ENCODE data around the gene ISG15.

The ISG15 gene

DNA sequence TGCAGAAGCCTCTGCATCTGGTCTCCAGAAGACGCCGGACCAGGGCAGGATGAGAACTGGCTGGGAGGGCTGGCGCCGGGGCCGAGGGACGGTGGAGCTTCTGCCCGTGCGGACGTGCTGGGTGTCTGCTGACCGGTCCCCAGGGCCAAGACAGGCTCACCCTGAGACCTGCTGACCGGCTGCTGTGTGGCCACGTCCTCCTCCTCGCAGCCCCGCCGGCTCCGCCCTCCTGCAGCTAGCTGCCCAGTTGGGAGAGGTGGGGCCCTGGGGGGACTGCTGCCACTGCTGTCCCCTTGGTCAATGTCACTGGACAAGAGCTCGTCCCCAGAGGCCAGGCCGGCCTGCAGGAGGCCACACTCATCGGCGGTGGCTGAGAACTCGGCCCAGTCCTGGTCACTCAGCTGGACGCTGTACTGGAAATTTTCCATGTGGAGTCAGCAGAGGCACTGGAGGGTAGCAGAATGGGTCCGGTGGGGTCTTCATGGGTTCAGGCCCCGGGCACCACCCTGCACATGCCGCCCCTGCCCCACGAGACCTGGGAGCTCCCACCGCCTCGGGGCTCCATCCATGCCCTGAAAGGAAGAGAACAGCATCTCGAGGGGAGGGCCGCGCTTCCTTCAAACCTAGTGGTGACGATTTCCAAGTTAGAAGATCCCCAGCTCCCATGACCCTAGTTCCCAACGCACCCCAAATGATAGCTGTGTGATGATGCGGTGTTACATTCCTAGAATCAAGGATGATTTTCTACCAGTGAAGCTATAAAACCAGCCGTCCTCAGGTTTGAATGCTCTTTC is 32.5 kb upstream of the ISG15 start:
- TF ChIP-seq, protein P1, sequence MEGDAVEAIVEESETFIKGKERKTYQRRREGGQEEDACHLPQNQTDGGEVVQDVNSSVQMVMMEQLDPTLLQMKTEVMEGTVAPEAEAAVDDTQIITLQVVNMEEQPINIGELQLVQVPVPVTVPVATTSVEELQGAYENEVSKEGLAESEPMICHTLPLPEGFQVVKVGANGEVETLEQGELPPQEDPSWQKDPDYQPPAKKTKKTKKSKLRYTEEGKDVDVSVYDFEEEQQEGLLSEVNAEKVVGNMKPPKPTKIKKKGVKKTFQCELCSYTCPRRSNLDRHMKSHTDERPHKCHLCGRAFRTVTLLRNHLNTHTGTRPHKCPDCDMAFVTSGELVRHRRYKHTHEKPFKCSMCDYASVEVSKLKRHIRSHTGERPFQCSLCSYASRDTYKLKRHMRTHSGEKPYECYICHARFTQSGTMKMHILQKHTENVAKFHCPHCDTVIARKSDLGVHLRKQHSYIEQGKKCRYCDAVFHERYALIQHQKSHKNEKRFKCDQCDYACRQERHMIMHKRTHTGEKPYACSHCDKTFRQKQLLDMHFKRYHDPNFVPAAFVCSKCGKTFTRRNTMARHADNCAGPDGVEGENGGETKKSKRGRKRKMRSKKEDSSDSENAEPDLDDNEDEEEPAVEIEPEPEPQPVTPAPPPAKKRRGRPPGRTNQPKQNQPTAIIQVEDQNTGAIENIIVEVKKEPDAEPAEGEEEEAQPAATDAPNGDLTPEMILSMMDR (IDR thresholded peaks at IDR 0.05; ENCODE audit: insufficient read depth, low read depth, low read length, missing control alignments), result no peak
- no peak overlapping the region for H3K4me3 ChIP-seq (ENCODE audit: low read length)
- DNase-seq (ENCODE audit: low read depth), result no peak

DNA sequence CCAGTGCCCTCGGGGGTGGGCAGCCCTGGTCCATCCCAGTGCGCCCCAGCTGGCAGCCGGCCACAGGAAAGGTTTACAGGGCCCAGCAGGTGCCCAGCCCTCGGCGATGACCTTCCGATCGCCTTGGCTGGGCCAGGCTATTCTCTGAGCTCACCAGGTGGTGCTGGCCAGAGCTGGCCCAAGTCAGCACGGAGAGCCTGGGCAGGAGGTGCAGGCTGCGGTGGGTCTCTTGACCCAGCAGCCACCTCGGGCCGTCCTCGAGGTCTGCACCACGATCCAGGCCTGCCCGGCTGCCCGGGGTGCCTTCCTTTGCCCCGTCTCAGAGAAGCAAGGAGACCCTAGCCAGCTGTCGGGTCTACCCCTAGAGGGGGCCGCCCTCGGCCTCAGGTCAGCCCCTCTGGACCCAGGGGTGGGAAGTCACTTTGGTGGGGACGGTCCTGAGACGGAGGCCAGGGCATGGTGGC is 31.8 kb upstream of the ISG15 start:
- H3K4me3 ChIP-seq (ENCODE audit: low read length), result no peak overlapping the region
- TF ChIP-seq, protein P1 (IDR thresholded peaks at IDR 0.05; ENCODE audit: insufficient read depth, low read depth, low read length, missing control alignments), result no peak
- no peak for DNase-seq (ENCODE audit: low read depth)

DNA sequence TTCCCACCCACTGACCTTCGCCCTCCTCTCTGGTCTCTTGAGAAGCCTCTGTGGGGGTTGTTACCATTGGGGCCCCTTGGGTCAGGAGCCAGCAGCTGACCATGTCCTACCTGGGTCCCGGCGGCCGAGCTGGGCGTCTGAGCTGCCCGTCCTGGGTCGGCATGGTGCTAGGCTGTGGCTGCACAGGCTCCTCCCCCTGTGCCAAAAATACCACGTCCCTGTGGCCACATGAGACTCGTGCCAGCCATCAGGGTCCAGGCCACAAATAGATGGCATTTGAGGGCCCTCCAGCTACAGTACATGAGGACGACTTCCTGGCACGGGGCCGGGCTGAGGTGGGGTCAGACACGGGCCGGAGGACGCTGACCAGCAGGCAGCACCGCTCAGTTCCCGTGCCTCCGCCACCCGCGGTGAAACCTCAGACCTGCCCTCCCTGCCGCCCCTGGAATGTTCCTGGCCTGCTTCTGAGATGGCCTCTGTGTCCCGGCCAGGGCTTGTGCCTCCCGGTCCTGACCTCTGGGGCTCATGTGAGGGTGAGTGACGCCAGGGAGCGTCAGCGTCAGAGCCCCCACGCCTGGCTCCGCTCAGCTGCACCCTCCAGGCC is 31.2 kb upstream of the ISG15 start, which contains the start of gene PERM1:
TSS of gene PERM1 (minus strand) at position 139 of the 604 bp plus-strand sequence. CDS start 1,064 bp downstream, outside the sequence.
- DNase-seq (ENCODE audit: low read depth), result no peak
- TF ChIP-seq, protein P1 (IDR thresholded peaks at IDR 0.05; ENCODE audit: insufficient read depth, low read depth, low read length, missing control alignments), result no peak

DNA sequence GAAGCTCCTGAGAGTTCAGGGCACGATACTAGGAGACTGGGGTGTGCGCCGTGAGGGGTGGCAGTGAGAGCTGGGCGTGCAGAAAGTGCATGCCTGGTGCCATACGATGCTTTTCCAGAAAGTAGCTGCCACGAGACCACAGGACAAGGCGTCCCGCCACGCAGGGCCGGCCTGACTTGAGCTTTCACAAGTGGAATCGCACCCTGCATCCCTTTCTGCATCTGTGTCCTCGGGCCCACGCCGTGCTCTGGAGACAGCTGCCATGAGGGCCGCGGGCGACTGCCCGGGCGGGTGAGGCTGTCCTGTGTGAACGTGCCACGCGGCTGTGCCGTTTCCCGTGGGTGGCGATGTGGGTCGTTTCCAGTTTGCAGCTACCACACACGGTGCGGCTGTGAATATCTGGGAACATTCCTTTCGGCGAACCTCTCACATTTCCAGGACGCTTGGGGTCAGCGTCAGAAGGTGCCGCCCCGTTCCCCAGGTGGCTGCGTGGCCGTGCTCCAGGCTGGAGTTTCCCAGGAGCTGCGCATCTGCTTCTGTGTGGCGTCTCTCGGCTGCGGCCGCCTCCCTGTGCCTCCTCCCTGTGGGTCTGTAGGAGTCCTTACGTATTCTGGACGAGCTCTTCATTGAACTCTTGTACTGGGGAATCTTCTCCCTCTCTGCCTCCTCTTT is 30.4 kb upstream of the ISG15 start:
- DNase-seq (ENCODE audit: low read depth), result no peak
- H3K4me3 ChIP-seq (ENCODE audit: low read length), result no peak overlapping the region
- TF ChIP-seq, protein P1 (IDR thresholded peaks at IDR 0.05; ENCODE audit: insufficient read depth, low read depth, low read length, missing control alignments), result no peak

More for the DNA sequence above, 31.2 kb upstream of the ISG15 start, which contains the start of gene PERM1:
- H3K4me3 ChIP-seq (ENCODE audit: low read length), result no peak within 1 kb of the TSS

DNA sequence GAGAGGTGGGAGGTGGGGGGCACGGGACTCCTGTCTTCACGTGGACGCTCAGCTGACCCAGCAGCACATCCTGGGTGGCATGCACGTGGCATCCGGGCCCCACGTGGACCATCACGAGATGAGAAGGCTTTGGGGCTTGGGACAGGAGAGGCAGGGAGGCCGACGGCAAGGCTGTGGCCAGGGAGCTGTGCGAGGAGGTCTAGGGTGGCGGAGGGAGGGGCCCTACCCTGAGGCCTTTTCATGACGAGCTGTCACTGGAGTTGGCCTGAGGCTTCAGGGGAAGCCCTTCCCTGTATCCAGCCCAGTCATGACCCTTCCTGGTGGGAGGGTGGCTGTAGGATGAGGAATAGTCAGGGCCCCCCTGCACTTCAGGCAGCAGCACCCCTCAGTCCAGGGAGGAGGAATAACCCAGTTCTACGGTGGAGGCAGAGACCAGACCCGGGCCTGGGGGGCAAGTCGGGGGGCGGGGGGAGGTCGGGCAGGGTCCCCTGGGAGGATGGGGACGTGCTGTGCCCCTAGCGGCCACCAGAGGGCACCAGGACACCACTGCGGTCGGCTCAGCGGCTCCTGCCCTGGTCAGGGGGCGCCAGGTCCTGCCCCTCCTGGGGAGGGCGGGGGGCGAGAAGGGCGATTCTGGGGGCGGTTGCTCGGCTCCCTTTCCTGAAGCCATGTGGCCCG is 29.4 kb upstream of the ISG15 start:
- TF ChIP-seq, protein P1 (IDR thresholded peaks at IDR 0.05; ENCODE audit: insufficient read depth, low read depth, low read length, missing control alignments), result peak; percentile 69
- DNase-seq (ENCODE audit: low read depth), result no peak
- H3K4me3 ChIP-seq (ENCODE audit: low read length), result no peak overlapping the region

DNA sequence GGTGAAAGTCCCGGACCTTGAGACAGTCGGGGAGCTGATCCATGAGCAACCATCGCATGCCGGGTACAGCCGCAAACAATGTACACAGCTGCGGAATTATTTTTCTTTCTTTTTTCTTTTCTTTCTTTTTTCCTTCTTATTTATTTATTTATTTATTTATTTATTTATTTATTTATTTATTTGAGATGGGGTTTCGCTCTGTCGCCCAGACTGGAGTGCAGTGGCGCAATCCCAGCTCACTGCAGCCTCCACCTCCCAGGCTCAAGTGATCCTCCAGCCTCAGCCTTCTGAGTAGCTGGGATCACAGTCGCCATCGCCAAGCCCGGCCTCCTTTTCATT is 28.9 kb upstream of the ISG15 start:
- H3K4me3 ChIP-seq (ENCODE audit: low read length), result no peak overlapping the region
- TF ChIP-seq, protein P1 (IDR thresholded peaks at IDR 0.05; ENCODE audit: insufficient read depth, low read depth, low read length, missing control alignments), result no peak

More for the DNA sequence above, 28.9 kb upstream of the ISG15 start:
- DNase-seq (ENCODE audit: low read depth), result no peak
